ENCODE data around the gene ARHGAP1.

GRCh38 chr11:46694072-46694471 lies 6.3 kb downstream of the ARHGAP1 start:
- no peak for TF ChIP-seq POLR2A (IDR thresholded peaks at IDR 0.05)
- no peak for TF ChIP-seq CTCF (IDR thresholded peaks at IDR 0.05)
